GM23248 (cell line): ENCODE data around the gene ADGRD2.

Experiments used
- EZH2 ChIP-seq: fragments of 200-600 bp; sonication (generic); IDR thresholded peaks from 2 replicates; pipeline ENCODE4 v1.6.1; 2018; ENCODE audit warnings: antibody characterized with exemption, mild to moderate bottlenecking; ENCODE audit not compliant: insufficient read depth, poor library complexity, severe bottlenecking
- EZH2phosphoT487 ChIP-seq: fragments of 200-600 bp; sonication (generic); IDR thresholded peaks from 2 replicates; pipeline ENCODE4 v1.6.1; 2018; ENCODE audit warnings: antibody characterized with exemption, moderate library complexity, mild to moderate bottlenecking, low read depth; ENCODE audit not compliant: insufficient read depth

DNA sequence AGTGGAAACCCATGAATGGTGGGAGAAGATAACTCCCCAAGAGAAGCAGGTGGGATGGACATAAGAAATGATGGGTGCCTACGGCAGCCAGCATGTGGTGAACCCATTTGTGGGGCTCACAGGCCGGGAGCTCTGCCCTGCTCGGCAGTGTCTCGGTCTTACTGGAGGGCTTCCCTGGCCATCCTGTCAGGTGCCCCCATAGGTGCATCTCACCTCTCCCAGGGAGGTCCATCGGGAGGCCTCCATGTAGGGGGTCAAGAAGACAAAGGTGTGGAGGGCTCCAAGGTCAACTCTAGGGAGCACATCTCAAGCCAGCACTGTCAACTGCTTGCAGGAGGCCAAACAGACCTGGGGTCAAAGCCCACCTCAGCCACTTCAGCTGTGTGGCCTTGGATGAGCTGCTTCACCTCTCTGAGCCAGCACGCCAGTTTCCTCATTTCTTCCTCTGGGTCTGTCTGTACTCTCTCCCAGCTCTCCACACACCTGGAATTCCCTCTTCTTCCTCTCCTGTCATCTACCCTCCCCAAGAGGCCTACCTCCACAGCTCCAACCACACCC lies 10.5 kb upstream of the ADGRD2 start:
- TF ChIP-seq EZH2 (no peak), EZH2phosphoT487 (no peak)
